Measurements from ENCODE around the gene NHLH1.

Gene NHLH1

GRCh38 chr1:160366731-160367515 lies at the start of gene NHLH1:
TSS of gene NHLH1 (plus strand) at chr1:160367071. CDS start at chr1:160370732, 3,661 bp downstream.
- peak; percentile 49 for DNase-seq

DNA sequence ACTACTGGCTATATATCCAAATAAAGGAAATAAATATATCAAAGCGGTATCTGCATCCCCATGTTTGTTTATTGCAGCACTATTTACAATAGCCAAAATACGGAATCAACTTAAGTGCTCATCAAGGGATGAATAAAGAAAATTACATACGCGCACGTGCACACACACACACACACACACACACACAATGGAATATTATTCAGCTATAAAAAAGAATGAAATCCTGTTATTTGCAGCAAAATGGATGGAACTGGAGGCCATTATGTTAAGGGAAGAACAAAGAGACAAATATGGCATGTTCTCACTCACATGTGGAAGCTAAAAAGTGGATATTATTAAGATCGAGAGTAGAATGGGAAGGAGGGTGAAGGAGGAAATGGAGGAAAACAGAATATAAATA lies 44.0 kb upstream of the NHLH1 start:
- no peak for DNase-seq

DNA sequence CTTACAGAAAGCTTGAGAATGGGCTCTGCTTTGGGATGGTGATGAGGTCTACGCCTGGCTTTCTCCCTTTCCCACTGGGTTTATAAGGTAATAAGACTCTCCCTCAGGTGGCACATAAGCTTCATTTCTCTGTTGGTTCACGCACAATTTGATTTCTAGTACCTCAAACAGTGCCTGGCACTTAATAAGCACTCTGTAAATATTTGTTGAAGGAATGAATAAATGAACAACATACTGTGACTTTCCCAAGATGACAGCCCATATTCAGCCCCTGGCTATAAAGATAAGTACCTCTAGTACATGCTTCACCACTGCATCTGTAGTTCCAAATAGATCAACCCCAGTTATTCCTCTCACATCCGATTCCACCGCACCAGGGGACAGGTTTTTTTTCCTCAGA lies 41.6 kb upstream of the NHLH1 start:
- no peak for DNase-seq

DNA sequence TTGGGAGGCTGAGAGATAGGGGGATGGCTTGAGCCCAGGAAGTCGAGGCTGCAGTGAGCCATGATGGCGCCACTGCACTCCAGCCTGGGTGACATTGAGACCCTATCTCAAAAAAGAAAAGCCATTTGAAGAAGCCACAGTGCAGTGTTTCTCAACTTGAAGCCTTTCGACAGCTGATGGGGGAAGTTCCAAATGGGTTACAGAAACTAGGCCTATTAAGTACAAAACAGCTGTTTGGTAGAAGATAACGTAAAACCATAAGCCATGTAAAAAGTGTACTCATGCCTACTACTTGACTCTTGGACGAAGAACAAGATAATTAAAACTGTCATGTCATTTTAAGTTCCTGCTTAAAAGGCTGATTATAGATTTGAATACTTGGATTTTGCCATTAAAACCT lies 40.5 kb upstream of the NHLH1 start:
- no peak for DNase-seq

GRCh38 chr1:160328184-160328583 lies 38.7 kb upstream of the NHLH1 start:
- no peak for DNase-seq

- DNase-seq, result no peak
These were observed 36.8 kb upstream of the NHLH1 start for GRCh38 chr1:160330119-160330518.

- DNase-seq, result no peak
These were observed 34.4 kb upstream of the NHLH1 start for GRCh38 chr1:160332516-160332915.

GRCh38 chr1:160338580-160338979 lies 28.3 kb upstream of the NHLH1 start:
- no peak for DNase-seq

- no peak for DNase-seq
These were observed 26.7 kb upstream of the NHLH1 start for GRCh38 chr1:160340146-160340545.

DNA sequence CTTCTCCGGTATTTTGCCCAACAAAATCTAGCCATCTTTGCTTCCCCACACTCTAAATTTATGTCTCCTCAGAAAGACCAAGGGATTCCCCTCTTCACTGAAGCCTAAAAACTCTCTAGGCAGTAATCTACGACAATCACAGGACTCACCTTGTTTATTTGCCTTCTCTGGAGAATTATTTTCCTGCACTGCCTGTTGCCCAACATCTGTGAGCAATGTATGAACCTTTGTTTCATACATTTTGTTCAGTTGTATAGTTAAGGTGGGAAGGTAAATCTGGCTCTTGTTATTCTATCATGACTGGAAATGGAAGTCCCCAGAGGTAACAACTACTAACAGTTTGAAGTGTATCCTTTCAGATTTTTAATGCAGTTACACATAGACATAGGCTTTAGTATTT lies 26.0 kb upstream of the NHLH1 start:
- DNase-seq, result no peak

- DNase-seq, result no peak
These were observed 24.3 kb upstream of the NHLH1 start for GRCh38 chr1:160342526-160342925.

- peak; percentile 97 for DNase-seq
These were observed 23.7 kb upstream of the NHLH1 start, which contains the start of the genes COPA and NCSTN for GRCh38 chr1:160342953-160343869. TSS of gene COPA (minus strand) at chr1:160343250. CDS start at chr1:160343170, 80 bp downstream. TSS of gene NCSTN (plus strand) at chr1:160343383. CDS start at chr1:160343397, 14 bp downstream.

- no peak for DNase-seq
These were observed 22.6 kb upstream of the NHLH1 start for GRCh38 chr1:160344241-160344640.

- DNase-seq, result no peak
These were observed 21.9 kb upstream of the NHLH1 start for GRCh38 chr1:160344936-160345335.

- no peak for DNase-seq
These were observed 20.4 kb upstream of the NHLH1 start for GRCh38 chr1:160346463-160346862.

DNA sequence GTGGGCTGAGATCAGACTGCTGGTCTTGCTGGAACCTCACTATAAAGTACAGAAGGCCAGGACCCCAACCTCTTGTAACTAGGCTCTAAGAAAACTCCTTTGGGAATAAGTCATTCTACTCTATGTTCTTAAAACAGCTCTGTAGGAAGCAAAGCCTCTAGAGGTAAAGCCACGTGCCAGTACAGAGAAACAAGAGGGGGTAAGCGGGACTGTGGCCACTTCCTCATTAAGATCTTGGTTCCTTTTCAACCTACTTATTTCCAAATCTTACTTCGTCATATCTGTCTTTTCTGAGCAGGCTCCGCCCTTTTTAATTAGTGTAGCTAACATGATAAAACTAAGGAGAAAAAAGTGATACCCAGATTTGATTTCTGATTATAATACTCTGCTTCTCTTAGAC lies 19.9 kb upstream of the NHLH1 start:
- DNase-seq, result no peak

DNA sequence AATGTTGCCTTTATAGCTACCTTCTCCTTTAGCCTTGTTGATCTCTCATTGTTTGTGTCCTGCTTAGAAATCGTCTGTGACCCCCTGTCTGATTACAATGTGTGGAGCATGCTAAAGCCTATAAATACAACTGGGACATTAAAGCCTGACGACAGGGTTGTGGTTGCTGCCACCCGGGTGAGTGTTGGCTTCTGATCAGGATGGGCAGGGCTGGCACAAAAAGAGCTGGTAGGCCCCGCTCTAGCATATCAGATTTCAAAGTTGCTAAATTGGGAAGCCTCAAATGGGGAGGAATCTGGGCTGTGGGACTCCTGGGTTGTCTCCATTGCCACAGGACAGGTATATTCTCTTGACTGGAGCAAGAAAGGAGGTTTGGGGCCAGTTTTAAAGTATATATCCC lies 15.2 kb upstream of the NHLH1 start:
- peak; percentile 65 for DNase-seq

- DNase-seq, result no peak
These were observed 14.3 kb upstream of the NHLH1 start for GRCh38 chr1:160352555-160352954.

DNA sequence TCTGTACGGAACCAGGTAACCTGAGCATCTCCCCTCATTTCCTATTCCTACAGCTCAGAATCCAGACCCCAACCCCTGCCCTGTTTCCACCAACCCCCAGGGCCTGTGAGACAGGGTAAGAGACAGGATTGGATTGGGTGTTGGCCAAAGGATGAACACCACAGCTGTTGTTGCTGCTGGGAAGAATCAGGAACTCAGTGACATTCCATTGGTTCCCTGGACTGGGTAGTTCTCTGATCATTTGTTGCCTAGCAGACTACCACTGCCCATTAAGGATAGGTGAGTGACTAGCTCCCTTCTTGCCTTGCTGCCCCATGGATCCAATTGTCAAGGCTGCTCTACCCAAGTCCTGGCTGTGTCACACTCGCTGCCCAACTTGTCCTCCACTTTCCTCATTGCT lies 13.6 kb upstream of the NHLH1 start:
- DNase-seq, result no peak

- DNase-seq, result no peak
These were observed 12.4 kb upstream of the NHLH1 start for GRCh38 chr1:160354388-160354985.

GRCh38 chr1:160357286-160358002 lies 9.4 kb upstream of the NHLH1 start:
- DNase-seq, result no peak

- no peak for DNase-seq
These were observed 8.8 kb upstream of the NHLH1 start for GRCh38 chr1:160358073-160358472.

All from femur (tissue), 1 donor.